DND-41 (cell line): ENCODE results near the gene AGPAT3.

Source experiments
- ATAC-seq: fragments of 200-7000 bp; cut with Tn5 transposase; 3 replicates; pipeline ENCODE4 v1.9.1; 2021; ENCODE audit warnings: low read depth; ENCODE audit not compliant: insufficient read depth
- DNase-seq: peaks from one replicate; pipeline ENCODE4 v3.0.0-alpha.2; 2020
- H2AFZ ChIP-seq: 2 replicates; pipeline ENCODE4 v1.6.0; 2012; ENCODE audit warnings: low read depth, low read length
- H3K27ac ChIP-seq: 2 replicates; pipeline ENCODE4 v1.5.1; 2012; ENCODE audit warnings: low read length, inconsistent platforms
- H3K27me3 ChIP-seq: fragments of 200-600 bp; sonication (generic); 2 replicates; pipeline ENCODE4 v1.6.0; 2012; ENCODE audit warnings: low read length, mild to moderate bottlenecking, inconsistent platforms; ENCODE audit not compliant: insufficient read depth, poor library complexity
- H3K36me3 ChIP-seq: 2 replicates; pipeline ENCODE4 v1.5.1; 2012; ENCODE audit warnings: low read length, inconsistent platforms; ENCODE audit not compliant: insufficient read depth
- H3K4me1 ChIP-seq: 2 replicates; pipeline ENCODE4 v1.5.1; 2012; ENCODE audit warnings: mild to moderate bottlenecking, low read length; ENCODE audit not compliant: insufficient read depth
- H3K4me2 ChIP-seq: 2 replicates; pipeline ENCODE4 v1.6.0; 2012; ENCODE audit warnings: mild to moderate bottlenecking, moderate library complexity, low read length, inconsistent platforms; ENCODE audit not compliant: insufficient read depth
- H3K4me3 ChIP-seq, 2 experiments: fragments of 200-600 bp in 1 of 2; shearing (Covaris generic) in 1 of 2; 2 replicates each; pipeline ENCODE4 v1.5.1; 2012 to 2016; ENCODE audit warnings: inconsistent platforms in 2 of 2, low read length in 2 of 2, mild to moderate bottlenecking in 2 of 2, low read depth in 1 of 2, moderate library complexity in 1 of 2
- H3K79me2 ChIP-seq: 2 replicates; pipeline ENCODE4 v1.6.0; 2012; ENCODE audit warnings: low read length, inconsistent platforms; ENCODE audit not compliant: insufficient read depth
- H3K9ac ChIP-seq: 2 replicates; pipeline ENCODE4 v1.6.0; 2012; ENCODE audit warnings: low read depth, mild to moderate bottlenecking, inconsistent platforms, low read length, moderate library complexity
- H3K9me3 ChIP-seq: 2 replicates; pipeline ENCODE4 v1.5.1; 2012; ENCODE audit warnings: low read length, moderate library complexity, mild to moderate bottlenecking, inconsistent platforms; ENCODE audit not compliant: insufficient read depth, severe bottlenecking
- H4K20me1 ChIP-seq: 2 replicates; pipeline ENCODE4 v1.6.0; 2012; ENCODE audit warnings: low read length; ENCODE audit not compliant: insufficient read depth
- EZH2 ChIP-seq: IDR thresholded peaks from 3 replicates; pipeline ENCODE4 v1.6.1; 2012; ENCODE audit warnings: borderline replicate concordance, low read depth, mild to moderate bottlenecking, moderate library complexity, low read length, inconsistent platforms; ENCODE audit not compliant: severe bottlenecking
- TF ChIP-seq, protein P1 (sequence below): IDR thresholded peaks from 2 replicates; pipeline ENCODE4 v1.5.1; 2012; ENCODE audit warnings: borderline replicate concordance, low read length, moderate library complexity, mild to moderate bottlenecking; ENCODE audit not compliant: poor library complexity, severe bottlenecking; ENCODE audit errors: extremely low read depth

The AGPAT3 gene

DNA sequence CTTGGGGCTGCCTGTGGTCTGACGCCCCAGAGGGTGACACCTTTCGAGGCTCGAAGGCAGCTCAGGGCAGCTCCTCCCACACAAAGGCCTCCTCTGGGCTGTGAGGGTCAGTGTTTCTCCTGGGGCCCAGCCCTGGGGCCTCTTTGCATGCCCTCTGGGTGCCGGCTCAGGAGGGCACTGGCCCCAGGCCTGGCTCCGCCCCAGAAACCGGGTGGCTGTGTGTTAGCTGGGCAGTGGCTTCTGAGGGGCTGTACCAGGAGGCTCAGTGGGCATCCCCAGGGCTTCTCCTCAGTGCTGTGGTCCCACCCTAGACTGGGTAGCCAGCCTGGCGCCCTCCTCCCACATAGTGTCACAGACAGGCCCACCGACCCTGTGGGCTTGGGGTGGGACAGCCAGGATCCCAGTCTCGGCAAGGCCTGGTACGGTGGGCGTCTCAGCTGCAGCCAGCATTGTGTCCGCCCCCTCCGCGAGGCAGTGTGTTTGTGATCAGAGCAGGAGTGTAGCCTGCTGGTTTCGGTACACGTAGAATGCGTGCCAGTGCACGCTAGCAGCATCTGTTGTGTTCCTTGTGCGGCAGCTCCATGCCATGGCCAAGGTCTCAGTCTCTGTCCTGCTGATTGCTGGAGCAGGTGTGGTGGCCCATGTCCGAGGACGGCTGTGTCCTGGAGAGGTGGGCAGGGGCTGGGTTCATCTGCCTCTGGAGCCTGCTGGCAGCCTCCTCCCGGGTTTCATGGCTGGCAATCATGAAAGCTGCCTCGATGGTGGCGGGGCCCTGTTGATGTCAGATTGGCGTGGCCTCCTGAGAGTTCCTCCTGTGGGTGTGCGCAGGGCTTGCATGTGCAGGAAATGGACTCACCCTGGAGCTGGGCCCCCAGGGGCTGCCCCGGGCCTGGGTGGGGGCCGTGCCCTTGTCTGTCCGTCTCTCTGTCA lies 47.6 kb upstream of the AGPAT3 start:
- DNase-seq (no peak), ATAC-seq (0 out of 3 replicates have a peak, but pooled peaks have one; percentile 10)
- H3K79me2 ChIP-seq: no peaks in the 10 kb centered on the region
- H3K4me2 ChIP-seq: no peak overlapping the region
- H3K27me3 ChIP-seq: no peaks in the 10 kb centered on the region
- no peak overlapping the region for H3K9ac ChIP-seq
- no peak overlapping the region for H2AFZ ChIP-seq
- TF ChIP-seq EZH2: no peak
- TF ChIP-seq, protein P1, sequence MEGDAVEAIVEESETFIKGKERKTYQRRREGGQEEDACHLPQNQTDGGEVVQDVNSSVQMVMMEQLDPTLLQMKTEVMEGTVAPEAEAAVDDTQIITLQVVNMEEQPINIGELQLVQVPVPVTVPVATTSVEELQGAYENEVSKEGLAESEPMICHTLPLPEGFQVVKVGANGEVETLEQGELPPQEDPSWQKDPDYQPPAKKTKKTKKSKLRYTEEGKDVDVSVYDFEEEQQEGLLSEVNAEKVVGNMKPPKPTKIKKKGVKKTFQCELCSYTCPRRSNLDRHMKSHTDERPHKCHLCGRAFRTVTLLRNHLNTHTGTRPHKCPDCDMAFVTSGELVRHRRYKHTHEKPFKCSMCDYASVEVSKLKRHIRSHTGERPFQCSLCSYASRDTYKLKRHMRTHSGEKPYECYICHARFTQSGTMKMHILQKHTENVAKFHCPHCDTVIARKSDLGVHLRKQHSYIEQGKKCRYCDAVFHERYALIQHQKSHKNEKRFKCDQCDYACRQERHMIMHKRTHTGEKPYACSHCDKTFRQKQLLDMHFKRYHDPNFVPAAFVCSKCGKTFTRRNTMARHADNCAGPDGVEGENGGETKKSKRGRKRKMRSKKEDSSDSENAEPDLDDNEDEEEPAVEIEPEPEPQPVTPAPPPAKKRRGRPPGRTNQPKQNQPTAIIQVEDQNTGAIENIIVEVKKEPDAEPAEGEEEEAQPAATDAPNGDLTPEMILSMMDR: no peak
- no peak overlapping the region for H3K4me3 ChIP-seq
- no peaks in the 10 kb centered on the region for H4K20me1 ChIP-seq
- H3K27ac ChIP-seq: no peak overlapping the region
- no peaks in the 10 kb centered on the region for H3K4me1 ChIP-seq
- peaks cover 3% of the 10 kb centered on the region for H3K9me3 ChIP-seq
- H3K36me3 ChIP-seq: no peaks in the 10 kb centered on the region

GRCh38 chr21:43818685-43819084 lies 46.3 kb upstream of the AGPAT3 start:
- TF ChIP-seq, protein P1: no peak
- no peak for TF ChIP-seq EZH2
- Histone ChIP-seq H4K20me1 (no peaks in the 10 kb centered on the region), H3K27me3 (no peaks in the 10 kb centered on the region), H3K27ac (no peak overlapping the region), H2AFZ (no peak overlapping the region), H3K4me1 (no peaks in the 10 kb centered on the region), H3K9ac (no peak overlapping the region), H3K36me3 (no peaks in the 10 kb centered on the region), H3K4me2 (no peak overlapping the region), H3K9me3 (peaks cover 3% of the 10 kb centered on the region), H3K79me2 (no peaks in the 10 kb centered on the region), H3K4me3 (no peak overlapping the region)
- no peak for DNase-seq
- no peak for ATAC-seq

GRCh38 chr21:43819511-43820405 lies 45.3 kb upstream of the AGPAT3 start:
- TF ChIP-seq, protein P1: no peak
- no peak for TF ChIP-seq EZH2

More at GRCh38 chr21:43819511-43820405, 45.3 kb upstream of the AGPAT3 start:
- Histone ChIP-seq H2AFZ (no peak overlapping the region), H3K79me2 (no peaks in the 10 kb centered on the region), H3K27me3 (no peaks in the 10 kb centered on the region), H3K27ac (no peak overlapping the region), H3K4me3 (no peak overlapping the region), H3K4me1 (no peaks in the 10 kb centered on the region), H4K20me1 (no peaks in the 10 kb centered on the region), H3K9me3 (peaks cover 3% of the 10 kb centered on the region), H3K9ac (no peak overlapping the region), H3K4me2 (no peak overlapping the region), H3K36me3 (no peaks in the 10 kb centered on the region)
- ATAC-seq (no peak), DNase-seq (no peak)
